ENCODE data around the gene EHD1. TPM values are rescaled to one million over a fixed set of nuclear protein-coding genes. Genes with fewer than 3 reads are reported as not detected.

The EHD1 gene
- total RNA-seq, result 109 and 125 TPM in 2 replicates

DNA sequence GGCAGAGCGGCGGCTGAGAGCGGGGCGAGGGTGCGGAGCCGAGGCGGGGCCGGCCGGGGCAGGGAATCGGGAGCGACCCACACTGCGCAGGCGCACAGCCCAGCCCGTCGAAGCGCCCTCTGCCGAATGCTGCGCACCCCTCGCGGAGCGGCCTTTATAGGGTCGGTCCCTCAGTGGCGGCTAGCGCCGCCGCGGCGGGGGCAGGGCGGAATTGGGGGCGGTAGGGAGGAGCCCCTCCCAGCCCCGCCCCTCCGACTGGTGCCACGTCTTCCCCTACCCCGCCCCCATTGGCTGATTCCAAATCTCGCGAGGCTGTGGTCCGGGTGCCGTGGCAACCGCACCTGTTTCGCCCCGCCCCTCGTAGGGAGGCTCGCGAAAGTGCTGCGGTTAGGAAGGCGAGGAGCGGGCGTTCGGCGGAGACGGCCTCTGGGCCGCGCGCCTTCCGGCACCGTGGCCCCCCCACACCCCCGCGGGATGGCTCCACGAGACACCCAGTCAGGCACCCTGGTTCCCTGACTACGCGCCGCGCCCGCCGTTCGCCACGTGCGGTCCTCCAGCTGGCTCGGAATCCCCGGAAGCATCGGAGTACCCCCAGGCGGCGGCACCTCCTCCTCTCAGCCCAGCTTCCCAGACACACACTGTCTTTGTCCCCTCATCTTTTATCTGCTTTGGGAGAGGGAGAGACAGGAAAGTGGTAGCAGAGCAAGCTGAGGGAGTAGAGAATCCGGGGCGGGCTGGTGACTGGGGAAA, at the start of gene EHD1:
EHD1 (minus strand) TSS at position 128 of the 750 bp plus-strand sequence. CDS start 157 bp downstream, outside the sequence.

DNA sequence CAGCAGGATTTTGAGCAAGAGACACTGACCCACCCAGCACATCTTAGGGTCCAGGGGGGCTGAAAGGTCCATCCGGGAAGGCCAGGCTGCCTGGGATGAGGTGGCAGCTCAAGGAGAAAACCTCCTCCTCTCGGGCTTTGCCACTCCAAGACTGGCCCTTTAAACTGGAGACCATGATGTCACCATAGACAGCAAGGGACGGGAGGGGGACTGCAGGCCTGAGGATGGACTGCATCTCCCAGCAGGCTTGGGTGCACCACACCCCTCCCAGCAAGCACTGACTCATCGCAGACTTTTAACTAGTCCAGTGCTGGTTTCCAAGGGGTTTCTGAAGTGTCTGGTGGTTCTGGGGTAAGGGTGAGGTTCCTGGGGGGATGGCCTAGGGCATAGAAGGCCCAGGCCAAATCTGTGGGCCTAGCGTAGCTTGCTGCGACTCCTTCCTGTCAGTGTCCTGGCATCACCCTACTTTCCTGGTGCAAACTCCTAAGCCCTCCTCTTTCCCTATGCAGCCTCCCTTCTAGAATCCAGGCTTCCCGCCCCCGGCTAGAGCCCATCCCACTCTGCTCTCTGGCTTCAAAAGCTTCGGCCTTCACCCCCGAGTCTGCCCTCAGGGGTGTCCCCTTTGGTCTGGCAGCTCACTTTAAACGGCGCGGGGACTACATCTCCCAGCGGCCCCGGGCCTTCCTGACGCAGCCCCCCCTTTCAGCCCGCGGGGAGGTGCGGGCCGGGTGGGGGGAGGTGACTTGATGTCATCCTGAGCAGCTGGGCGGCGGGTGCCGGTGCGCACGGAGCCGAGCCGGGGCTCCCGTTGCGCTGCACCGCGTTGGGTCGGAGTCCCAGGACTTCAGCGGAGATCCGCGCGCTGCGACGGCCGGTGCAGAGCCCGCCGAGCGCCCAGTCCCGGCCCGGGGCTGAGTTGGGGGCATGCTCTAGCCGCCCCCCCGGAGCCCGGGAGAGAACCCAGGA, 45.8 kb upstream of the EHD1 start, which contains the start of gene PPP2R5B:
PPP2R5B (plus strand) TSS at position 746 of the 966 bp plus-strand sequence. CDS start 1,046 bp downstream, outside the sequence.

DNA sequence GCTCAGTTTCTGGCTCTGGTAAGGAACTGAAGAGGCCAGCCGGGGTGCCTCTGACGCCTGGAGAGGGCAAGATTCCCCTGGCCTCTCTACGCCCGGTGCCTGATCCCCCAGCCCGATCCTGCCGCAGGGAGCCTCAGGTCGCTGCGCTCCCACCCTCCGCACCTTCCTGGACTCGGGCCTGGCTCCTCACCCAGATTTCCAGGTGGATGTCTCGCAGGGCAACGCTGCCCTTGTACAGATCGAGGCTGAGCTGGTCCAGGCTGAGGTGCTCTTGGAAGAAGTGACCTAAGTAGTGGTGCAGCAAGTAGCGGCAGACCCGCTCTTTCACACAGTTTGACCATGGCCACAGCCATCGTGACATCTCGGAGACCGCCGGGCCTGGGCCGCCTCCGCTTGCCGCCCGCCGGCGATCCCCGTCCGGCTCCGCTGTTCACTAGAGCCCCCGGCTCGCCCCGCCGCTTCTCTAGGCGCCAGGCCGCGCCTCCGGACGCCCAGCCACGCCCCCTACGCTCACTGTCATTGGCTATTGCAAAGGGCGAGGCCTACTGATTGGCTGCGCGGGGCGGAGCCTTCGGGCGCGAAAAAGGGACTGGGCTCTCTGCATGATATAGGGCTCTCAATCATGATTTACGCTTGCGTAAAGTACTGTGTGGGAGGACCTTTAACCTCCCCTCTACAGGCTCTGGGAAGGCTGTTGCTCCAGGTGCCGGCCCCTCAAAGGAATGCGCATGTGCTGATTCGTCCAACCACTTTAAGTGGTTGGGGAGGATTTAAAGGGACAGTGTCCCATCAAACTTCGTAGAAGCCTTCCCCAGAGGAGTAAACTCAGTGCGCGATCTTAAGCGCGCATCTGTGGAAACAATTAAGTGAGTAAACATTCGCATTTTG, 38.6 kb upstream of the EHD1 start, which contains the start of gene ATG2A:
ATG2A (minus strand) TSS at position 435 of the 888 bp plus-strand sequence; CDS start at position 361, 74 bp downstream.

DNA sequence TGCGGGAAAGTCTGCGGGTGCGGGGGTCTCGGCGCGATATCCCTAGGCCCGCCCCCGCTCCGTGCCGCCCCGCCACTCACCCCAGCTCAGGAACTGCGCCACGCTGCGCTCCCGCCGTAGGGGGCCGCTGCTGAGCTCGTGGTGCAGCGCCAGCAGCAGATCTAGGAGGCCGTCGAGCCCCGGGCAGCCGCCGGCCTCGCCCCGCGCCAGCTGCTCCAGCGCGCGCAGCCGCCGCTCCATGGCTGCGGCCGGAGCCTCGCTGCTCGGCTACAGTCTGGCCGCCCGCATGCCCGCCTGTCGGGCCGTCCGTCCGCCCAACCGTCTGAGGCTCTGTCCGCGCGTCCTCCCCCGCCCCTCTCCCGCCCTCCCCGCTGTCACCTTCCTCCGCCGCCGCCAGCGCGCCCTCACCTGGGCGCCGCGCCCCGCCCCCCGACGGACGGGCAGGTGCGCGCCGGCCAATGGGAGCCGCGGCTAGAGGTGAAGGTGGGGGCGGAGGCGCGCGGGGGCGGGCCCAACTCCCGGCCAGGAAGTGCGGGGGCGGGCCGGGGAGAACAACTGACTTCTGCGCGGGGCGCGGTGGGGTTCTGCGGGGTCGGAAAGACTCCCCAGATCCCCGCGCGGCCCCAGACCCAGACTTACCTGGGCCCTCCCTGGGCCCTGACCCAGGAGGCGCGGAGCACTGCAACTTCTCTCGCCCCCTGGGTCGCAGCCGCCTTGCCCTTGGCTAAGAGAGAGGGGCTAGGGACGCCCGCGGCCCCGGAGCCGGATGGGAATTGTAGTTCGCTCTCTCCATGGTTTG, 33.9 kb downstream of the EHD1 start, which contains the start of gene CDC42BPG:
CDC42BPG (minus strand) TSS at position 324 of the 799 bp plus-strand sequence; CDS start at position 240, 84 bp downstream.

DNA sequence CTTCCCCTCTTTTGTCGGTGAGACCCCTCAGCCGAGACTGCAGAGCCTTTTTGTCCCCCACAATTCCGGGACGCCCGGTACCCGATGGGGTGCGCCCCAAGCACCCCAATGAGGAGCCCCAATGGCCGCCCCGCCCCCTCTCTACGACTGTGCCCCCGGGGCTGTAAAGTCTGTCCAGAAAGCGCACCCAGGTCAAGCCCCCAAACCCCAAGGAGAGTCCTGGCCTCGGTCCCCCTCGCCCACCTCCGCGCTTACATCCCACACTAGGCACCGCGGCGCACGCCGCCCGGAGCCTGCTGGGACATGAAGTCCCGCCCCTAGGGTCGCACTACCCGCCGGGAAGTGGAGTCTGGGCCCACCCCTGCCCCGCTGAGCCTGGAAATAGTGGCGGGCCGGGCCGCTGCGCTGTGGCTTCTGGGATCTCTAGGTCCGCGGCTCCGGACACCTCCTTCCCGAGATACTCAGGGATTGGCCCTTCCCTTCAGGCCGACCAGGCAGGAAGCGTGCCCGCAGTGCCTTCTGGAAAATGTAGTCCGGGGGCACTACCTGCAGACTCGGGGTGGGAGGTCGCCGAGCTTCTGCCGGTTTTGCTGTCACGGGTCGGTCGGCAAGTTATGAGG, 68.0 kb downstream of the EHD1 start, which contains the start of gene MEN1:
MEN1 (minus strand) TSS at position 281 of the 620 bp plus-strand sequence. CDS start 442 bp downstream, outside the sequence.

DNA sequence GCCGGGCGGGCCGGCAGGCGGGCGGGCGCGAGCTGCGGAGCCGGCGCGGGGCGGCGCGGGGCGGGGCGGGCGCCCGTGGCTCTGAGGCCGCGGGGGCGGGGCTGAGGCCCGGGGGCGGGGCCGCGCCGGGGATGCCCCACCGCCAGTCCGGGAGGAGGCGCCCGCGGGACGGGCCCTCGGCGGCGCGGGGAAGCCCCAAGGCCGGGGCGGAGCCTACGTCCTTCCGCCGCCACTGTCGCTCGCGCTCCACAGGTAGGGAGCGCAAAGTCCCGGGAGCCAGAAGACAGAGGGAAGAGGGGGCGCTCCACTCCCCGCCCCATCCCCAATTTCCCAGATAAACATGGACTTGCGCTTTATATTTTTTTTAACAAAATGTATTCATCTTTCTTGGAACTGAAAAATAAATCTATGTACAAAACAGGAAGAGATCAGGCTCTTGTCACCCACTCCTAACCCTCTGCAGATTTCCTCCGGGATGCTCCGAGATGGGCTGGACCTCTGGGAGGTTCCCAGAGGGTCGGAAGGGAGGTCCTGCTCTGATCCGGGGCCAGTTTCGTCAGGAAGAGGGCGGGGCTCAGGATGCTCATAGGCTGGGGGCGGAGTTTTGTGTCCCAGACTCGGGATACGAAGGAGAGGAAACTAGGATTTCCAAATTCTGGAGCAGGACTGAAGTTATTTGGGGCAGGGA, 75.1 kb downstream of the EHD1 start, which contains the start of gene MAP4K2:
MAP4K2 (minus strand) TSS at position 57 of the 688 bp plus-strand sequence. CDS start 65 bp downstream, outside the sequence.

Other genes starting within 250 kb of the EHD1 start
- gene NRXN2, start 155.4 kb downstream of the EHD1 start, total RNA-seq, result not detected in 2 replicates
- 1.3 TPM in 1 of 2 replicates, not detected in the other for gene RASGRP2, start 134.5 kb downstream of the EHD1 start, total RNA-seq
- gene PYGM, start 118.6 kb downstream of the EHD1 start, total RNA-seq, result 0.16 and 2.3 TPM in 2 replicates
- 160 and 190 TPM in 2 replicates for gene SF1, start 100.1 kb downstream of the EHD1 start, total RNA-seq
- 26.4 and 29.5 TPM in 2 replicates for gene MAP4K2, start 75.4 kb downstream of the EHD1 start, total RNA-seq
- gene MEN1, start 68.1 kb downstream of the EHD1 start, total RNA-seq, result 34.2 and 34.9 TPM in 2 replicates
- gene CDC42BPG, start 34.0 kb downstream of the EHD1 start, total RNA-seq, result 2.1 and 10.1 TPM in 2 replicates
- 27.2 and 29.9 TPM in 2 replicates for gene ATG2A, start 38.6 kb upstream of the EHD1 start, total RNA-seq
- gene PPP2R5B, start 46.1 kb upstream of the EHD1 start, total RNA-seq, result 14.3 and 24.8 TPM in 2 replicates
- gene GPHA2, start 57.3 kb upstream of the EHD1 start, total RNA-seq, result not detected in 2 replicates
- gene MAJIN, start 93.5 kb upstream of the EHD1 start, total RNA-seq, result not detected in 2 replicates
- 0.65 and 1.3 TPM in 2 replicates for gene BATF2, start 118.3 kb upstream of the EHD1 start, total RNA-seq
- 183 and 212 TPM in 2 replicates for gene ARL2, start 135.5 kb upstream of the EHD1 start, total RNA-seq
- gene SNX15, start 148.8 kb upstream of the EHD1 start, total RNA-seq, result 18.9 and 25.1 TPM in 2 replicates
- 20.3 and 39.6 TPM in 2 replicates for gene SAC3D1, start 162.6 kb upstream of the EHD1 start, total RNA-seq
- 18.1 and 36.8 TPM in 2 replicates for gene NAALADL1, start 179.9 kb upstream of the EHD1 start, total RNA-seq
- gene CDCA5, start 205.4 kb upstream of the EHD1 start, total RNA-seq, result 2.8 and 31.4 TPM in 2 replicates
- gene ZFPL1, start 205.6 kb upstream of the EHD1 start, total RNA-seq, result 67.4 and 68.3 TPM in 2 replicates
- gene VPS51, start 217.6 kb upstream of the EHD1 start, total RNA-seq, result 162 and 269 TPM in 2 replicates
- gene TM7SF2, start 233.3 kb upstream of the EHD1 start, total RNA-seq, result 33.1 and 114 TPM in 2 replicates
- 20.2 and 20.5 TPM in 2 replicates for gene ZNHIT2, start 239.1 kb upstream of the EHD1 start, total RNA-seq
- gene FAU, start 243.5 kb upstream of the EHD1 start, total RNA-seq, result 376 and 394 TPM in 2 replicates
- gene MRPL49, start 243.7 kb upstream of the EHD1 start, total RNA-seq, result 56.3 and 84.7 TPM in 2 replicates

Measured in mesangial cell (primary cell).